Activated T-cell treated with anti-CD3 and anti-CD28 coated beads for 4 hours (primary cell): ENCODE results near the gene INSR.

Source experiments
- DNase-seq: peaks from one replicate; pipeline ENCODE4 v3.0.0-alpha.2; 2020

Gene INSR

DNA sequence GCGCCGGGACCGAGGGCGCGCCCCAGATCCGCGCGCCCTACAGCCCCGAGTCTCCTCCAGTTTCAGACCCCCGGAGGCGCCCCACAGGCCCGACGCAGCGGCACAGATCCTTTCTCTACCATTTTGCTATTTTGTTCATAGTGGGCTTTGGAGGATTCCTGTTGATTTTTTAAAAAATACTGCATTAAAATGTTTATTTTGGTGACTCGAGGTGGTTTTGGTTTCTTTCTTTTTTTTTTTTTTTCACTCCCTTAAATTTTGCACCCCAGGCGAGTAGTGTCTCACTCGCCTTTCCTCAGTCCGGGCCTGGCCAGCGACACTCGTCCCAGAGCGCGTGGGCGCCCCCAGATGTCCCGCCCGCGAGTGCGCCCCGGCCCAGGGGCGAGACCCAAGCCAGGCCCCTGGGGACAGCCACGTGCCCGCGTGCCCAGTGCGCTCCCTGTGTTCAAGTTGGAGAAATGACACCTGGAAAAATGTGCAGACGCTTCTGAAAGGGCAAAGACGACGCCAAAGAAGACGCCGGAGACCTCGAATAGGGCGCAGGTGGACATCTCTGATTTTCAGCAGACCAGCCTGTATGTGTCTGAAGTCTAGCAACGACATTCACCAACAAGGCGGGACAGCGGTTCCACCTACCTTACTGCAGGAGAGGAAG, 471 bp upstream of the INSR start:
- no peak for DNase-seq

- DNase-seq = no peak
Observed at GRCh38 chr19:7292950-7293761, 1.1 kb downstream of the INSR start.

DNA sequence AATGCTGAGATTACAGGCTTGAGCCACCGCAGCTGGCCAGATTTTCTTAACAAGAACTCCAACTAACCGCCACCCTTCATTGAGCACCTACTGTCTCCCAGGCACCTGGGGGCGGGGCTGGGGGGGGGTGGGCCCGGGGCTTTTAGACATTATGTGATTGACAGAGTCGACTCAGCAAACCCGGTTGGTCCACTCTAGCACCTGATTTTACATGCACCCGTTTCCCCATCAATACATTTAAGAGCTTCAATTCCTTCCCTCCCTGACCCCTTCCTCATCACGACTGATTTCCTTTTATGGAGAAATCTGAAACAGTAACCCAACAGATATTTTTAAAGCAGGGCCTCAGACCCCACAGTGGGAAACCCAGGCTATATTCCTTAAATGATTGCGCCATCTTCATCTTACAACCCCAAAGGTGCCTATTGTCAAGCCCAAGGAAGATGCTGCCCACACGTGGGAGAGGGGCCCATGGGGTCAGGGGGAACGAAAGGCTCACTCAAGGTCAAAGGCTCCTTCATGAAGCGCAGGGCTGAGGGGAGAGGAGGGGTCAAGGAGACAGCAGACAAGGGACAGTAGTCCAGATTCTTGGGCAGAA, 1.8 kb downstream of the INSR start:
- no peak for DNase-seq

DNA sequence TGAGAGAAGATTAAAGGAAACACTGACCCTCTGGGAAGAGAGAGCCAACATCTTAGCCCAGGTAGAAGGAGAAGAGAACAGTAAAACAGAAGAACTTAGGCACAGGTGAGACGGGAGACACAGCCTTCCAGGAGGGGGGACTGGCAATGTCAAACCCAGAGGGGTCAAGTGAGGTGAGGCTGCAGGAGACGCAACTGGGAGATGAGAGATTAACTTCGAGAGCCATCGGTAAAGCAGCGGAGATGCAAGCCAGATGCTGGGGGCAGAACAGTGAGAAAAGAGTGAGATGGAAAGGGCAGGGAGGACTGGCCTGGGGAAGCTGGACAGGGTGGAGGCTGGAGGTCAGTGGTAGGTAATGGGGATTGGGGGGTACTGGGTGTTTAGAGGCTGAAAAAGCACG, 5.2 kb downstream of the INSR start:
- no peak for DNase-seq

- DNase-seq = no peak
Observed at GRCh38 chr19:7288131-7288530, 6.1 kb downstream of the INSR start.

- no peak for DNase-seq
Observed at GRCh38 chr19:7287722-7288121, 6.5 kb downstream of the INSR start.

DNA sequence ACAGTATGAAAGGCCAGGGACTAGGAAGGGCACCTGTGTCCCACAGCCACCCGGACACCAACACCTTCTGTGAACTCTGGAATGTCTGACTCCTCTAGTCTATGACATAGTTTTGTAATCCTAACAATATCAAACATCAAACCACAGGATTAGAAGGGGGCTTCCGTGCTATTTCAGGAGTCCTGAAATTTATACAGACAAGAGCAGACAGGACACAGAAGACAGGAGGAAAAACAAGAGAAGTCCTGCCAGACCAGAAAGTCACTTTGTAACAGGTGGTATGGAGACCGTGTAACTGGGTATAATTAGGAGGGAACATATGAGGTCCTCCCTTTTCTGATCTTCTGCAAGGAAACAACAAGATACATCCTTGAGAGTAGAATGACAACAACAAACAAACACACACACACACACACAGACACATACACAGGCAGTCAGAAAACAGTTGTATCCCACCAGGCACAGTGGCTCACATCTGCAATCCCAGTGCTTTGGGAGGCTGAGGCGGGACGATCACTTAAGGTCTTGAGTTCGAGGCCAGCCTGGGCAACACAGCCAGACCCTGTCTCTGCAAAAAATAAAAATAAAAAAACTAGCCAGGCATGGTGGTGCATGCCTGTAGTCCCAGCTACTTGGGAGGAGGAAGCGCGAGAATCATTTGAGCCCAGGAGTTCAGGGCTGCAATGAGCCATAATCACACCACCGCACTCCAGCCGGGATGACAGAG, 13.1 kb downstream of the INSR start:
- no peak for DNase-seq

DNA sequence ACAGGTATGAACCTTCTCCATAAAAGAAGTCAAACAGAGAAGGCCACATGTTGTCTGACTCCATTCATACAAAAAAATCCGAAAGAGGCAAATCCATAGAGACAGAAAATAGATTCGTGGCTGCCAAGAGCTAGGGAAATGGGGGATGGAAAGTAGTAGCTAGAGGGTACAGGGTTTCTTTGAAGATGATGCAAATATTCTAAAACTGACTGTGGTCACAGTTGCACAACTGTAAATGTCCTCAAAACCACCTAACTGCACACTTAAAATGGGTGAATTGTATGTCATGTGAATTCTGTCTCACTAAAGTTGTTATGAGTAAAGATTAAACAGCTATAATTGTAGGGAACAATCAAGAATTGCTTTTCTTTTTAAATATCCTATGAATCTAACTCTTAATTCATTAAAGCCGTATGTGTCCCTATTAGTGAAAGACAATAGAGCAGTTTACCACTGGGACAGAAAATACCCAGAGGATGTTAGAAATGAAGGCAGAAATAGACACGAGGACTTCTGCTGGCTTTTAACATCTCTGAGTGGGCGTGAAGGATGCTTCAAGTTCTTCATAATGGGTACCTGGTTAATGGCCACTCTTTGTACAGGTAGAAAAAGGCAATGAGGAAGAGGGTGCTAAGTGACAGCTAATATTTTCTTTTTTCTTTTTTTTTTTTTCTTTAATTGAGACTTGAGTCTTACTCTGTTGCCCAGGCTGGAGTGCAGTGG, 21.2 kb downstream of the INSR start:
- no peak for DNase-seq

DNA sequence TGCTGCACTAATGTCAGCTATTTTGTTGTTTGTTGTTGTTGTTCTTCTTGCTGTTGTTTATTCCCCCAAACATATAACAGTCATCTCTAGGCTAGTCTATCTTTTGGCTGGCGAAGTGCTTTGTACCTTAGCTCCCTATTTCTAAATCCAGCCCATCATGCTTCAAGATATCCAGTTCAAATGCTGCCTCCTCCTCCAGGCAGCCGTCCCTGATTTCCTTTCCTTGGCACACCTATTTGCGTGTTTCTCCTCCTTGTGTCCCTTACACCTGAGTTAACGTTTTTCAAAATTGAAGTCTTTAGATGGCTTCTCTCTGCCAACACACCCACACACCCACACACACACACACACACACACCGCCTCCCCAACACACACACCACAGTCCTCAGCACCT, 25.5 kb downstream of the INSR start:
- no peak for DNase-seq

DNA sequence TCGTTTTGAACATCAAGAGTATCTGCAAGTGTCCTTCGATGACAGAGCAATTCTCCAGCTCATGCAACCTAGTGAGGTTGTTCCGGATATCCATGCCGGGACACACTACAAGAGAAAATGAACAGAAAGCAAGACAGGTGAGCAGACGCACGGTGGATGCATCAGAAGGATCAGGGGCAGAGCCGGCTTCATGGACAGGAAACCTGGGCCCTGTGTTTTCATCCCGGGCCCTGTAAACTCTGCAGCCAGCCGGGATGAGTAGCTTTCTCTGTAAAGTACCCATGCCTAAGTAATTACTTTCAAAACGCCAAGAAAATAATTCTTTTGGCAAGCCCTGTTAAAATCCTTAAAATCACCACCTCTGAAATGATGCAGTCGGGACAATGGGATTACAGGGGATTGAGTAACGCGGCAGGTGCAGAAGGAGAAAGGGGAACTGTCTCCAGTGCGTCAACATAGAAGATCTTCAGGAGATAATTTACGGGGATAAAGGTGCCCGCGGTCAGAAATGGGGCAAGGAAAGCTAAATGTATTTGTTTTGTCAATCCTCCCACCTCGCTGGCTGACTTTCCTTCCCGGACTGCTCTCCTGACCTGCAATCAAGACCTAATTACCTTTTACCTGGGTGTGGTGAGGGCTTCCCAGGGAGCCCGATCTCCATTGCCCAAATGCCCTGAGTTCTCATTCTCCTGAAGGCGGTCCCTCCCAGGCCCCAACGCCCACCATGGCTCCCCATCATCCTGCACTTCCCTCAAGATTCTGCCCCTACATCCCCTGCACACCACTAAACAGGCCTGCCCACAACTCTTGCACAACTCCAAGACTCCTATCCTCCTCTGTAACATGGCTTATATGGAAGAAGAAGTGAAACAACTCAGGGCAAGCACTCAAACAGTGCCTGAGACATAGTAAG, 26.2 kb downstream of the INSR start:
- no peak for DNase-seq

DNA sequence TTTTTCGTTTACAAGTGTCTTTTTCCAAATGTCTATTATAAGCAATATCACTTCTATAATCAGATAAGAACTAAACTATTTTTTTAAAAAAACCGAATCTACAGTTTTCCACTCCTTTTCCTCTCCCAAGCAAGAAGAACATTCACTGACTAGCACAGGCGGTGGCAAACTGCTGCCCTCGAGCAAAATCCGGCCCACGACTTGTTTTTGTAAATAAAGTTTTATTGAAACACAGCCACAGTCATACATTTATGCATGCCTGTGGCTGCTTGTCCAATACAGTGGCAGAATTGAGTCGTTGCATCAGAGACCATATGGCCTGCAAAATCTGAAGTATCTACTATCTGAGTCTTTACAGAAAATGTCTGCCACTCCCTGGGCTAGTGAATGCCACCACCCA, 27.4 kb downstream of the INSR start:
- no peak for DNase-seq

GRCh38 chr19:7265963-7266362, 28.3 kb downstream of the INSR start:
- DNase-seq = no peak

DNA sequence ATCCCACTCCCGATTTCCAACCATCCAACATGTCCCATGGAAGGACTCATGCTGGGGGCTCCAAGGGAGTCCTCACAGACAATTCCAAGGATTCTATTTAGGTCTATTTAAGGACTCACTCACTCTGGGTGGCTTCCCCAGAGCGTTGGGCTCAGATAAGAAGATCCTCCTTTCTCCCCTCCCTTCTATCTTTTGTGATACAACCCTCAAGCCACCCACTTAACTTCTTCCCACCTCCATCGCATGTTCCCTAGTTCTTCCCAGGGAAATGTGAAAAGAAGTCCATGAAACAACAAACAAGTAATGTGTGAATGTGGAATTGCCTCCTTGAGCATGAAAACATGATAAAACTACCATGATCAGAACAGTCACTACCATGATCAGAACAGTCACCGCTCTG, 29.4 kb downstream of the INSR start:
- no peak for DNase-seq

- no peak for DNase-seq
Observed at GRCh38 chr19:7263521-7263920, 30.7 kb downstream of the INSR start.

DNA sequence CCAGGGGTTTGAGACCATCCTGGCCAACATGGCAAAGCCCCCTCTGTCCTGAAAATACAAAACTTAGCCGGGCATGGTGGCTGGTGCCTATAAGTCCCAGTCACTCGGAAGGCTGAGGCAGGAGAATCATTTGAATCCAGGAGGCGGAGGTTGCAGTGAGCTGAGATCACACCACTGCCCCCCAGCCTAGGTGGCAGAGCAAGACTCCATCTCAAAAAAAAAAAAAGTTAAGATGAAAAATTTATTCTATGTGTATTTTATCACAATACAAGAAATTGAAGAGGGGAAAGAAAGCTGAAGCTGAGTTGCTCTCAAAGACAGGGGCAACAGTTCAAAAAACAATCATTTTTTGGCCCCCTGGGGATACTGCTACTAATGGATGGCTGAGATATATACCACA, 31.1 kb downstream of the INSR start:
- DNase-seq = no peak

- no peak for DNase-seq
Observed at GRCh38 chr19:7262470-7262869, 31.7 kb downstream of the INSR start.

DNA sequence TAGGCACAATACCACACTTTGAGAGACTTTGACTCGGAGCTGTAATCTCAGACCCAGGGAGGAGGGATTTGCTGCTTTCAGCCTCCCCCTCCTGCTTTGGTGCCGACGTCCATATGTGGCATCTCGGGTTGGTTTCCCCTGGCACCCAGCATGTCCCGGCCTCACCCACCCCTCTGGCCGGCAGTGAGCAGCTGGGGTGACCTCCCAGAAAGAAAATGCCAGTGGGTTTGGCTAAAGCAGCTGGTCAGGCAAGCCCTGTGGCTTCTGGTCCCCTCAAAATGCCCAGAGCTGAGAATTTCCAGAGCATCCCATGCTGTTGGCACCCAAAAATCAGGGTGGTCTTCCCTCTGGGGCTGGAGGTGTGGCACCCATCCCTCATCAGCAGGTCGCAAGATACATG, 34.1 kb downstream of the INSR start:
- no peak for DNase-seq

GRCh38 chr19:7258840-7259395, 35.3 kb downstream of the INSR start:
- no peak for DNase-seq

- DNase-seq = no peak
Observed at GRCh38 chr19:7258041-7258839, 36.0 kb downstream of the INSR start.
